Cardiac septum (tissue), 1 donor: ENCODE results near the gene CDC42BPG. TPM values are rescaled to one million over a fixed set of nuclear protein-coding genes. Genes with fewer than 3 reads are reported as not detected.
A peak's percentile ranks its signal among the peaks of the same experiment; 100 is the strongest.

ENCODE experiments used
- DNase-seq: peaks from one replicate; pipeline ENCODE4 v3.0.0-alpha.2; 2020; ENCODE audit warnings: low spot score
- intact Hi-C: fragments of 100-400 bp; cut with DNase I; formaldehyde crosslinking; loops from one replicate; pipeline ENCODE4 v1.14.0; 2022
- total RNA-seq: library from RNA; stranded (reverse); fragmentation: NEBNext Ultra II Directional; extraction: Animal tissue kit (Norgen Biotek cat#: 25700); gene quantifications from one replicate; pipeline ENCODE4 v1.2.1, GENCODE V29; 2021
- donor health status: DM: no; HTN: no; CAD: no.

Gene CDC42BPG
- total RNA-seq, 1 donor from 2014 or later: 1.2 TPM

GRCh38 chr11:64868904-64869570 lies 24.6 kb upstream of the CDC42BPG start:
- intact Hi-C loops: no loop called here
- DNase-seq: no peak

DNA sequence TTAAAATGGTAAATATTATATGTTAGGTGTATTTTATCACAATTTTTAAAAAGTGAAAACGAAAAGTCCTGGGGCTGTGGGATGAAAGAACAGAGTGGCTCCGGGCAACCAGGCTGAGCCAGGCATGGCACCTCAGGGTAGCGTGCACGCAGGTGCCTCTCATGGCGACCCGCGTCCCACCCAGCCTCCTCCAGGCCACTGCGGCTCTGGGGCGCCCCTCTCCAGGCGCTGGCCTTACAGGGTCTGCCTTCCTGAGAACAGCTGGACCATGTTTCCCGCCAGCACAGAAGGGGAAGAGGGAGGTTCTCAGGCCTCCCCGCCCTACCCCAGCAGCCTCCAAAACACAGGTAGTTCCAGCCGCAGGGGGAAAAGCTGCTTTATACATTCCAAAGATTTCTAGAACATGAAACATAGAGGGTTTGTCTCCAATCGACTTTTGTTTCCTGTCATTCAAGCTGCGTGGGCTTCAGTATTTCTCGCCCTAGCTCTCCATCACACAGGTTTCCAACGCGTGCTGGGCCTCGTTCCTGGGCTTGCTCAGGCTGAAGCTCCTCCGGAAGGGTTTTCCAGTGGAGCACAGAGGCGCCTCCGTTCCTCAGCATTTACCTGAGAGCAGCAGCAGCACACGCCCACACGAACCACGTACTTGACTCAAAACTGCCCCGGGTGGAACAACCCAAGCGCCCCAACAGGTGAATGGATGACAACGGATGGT lies 23.5 kb upstream of the CDC42BPG start:
- no peak for DNase-seq
- intact Hi-C loops: no loop called here

GRCh38 chr11:64866173-64866491 lies 21.7 kb upstream of the CDC42BPG start:
- no peak for DNase-seq
- intact Hi-C loops: no loop called here

GRCh38 chr11:64865286-64866172 lies 21.1 kb upstream of the CDC42BPG start:
- intact Hi-C loops: no loop called here
- DNase-seq: no peak

- intact Hi-C loops: no loop called here
- no peak for DNase-seq
Measured at GRCh38 chr11:64864473-64865285, 20.2 kb upstream of the CDC42BPG start.

DNA sequence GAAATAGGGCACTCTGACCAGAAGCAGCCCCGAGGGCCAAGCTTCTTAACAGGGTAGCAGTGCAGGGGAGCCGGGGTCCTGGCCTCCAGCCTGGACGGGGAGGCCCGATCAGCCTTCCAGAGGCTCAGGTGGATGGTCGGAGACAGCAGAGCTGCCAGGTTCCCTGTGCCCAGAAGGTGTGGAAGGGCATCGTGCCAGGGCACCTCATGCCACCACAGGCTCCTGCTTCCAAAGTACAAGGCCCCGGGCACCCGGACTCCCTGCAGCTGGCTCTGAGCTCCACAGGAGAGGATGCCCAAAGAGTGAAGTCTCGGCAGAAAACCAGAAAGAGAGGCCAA lies 19.7 kb upstream of the CDC42BPG start:
- DNase-seq: no peak
- intact Hi-C loops: no loop called here

DNA sequence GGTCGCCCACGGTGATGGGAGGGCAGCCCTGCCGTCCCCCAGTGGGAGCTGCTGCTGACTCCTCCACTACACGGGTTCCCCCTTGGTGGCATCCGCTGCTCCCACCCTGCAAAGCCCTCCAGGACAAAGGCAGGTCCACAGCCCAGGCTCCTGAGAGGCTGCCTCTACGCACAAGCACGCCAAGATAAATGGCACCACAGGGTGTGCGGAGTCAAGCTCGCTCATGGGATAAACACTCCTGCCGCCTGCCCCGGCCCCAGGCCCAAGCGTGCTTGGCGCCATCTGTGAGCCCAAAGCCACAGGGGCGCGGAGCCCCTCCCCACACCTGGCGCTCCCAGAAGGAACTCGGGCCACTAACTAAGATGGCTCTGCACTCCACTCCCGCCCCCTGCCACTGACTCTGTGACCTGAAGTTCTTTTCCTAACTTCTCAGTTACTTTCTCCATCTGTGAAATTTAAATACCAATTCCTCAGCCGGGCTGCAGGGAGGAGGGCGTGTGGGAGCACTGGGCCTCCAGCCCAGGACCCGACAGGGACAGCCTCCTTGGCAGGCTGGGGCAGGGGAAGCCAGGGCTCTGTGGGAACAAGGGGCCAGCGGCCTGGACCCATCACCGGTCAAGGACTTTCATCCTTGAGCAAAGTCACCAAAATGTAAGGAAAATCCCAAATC lies 19.1 kb upstream of the CDC42BPG start:
- intact Hi-C loops: no loop called here
- no peak for DNase-seq

- intact Hi-C loops: no loop called here
- DNase-seq: no peak
Measured at GRCh38 chr11:64862987-64863390, 18.5 kb upstream of the CDC42BPG start.

DNA sequence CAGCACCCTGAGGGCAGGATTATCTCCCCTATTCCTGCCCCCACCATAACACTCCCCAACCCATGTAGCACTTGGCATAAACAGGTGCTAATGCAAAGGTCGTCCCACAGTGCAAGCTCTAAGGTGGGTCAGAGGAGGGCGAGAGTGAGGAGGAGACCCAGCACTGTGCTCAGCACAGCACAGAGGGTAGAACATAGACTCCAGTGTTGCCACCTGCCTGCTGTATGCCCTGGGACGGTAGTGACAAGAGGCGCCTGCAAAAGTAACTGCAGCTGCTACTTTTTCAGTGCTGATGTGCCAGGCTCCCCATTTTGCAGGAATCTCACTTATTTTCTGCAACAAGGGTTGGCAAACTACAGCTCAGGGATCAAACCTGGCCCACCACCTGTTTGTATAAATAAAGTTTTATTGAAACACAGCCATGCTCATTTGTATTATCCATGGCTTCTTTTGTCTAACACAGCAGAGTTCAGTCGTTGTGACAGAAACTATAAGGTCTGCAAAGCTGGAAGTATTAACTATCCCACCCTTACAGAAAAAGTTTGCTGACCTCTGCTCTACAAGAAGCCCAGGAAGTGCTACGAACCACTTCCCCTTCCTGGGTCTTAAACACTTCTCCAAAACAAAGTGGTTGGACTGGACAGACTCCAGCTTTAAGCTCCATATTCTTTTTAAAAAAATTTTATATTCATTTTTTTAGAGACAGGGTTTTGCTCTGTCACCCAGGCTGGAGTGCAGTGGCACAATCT lies 16.9 kb upstream of the CDC42BPG start:
- no peak for DNase-seq
- intact Hi-C loops: no loop called here

- intact Hi-C loops: no loop called here
- no peak for DNase-seq
Measured at GRCh38 chr11:64859542-64860414, 15.3 kb upstream of the CDC42BPG start.

DNA sequence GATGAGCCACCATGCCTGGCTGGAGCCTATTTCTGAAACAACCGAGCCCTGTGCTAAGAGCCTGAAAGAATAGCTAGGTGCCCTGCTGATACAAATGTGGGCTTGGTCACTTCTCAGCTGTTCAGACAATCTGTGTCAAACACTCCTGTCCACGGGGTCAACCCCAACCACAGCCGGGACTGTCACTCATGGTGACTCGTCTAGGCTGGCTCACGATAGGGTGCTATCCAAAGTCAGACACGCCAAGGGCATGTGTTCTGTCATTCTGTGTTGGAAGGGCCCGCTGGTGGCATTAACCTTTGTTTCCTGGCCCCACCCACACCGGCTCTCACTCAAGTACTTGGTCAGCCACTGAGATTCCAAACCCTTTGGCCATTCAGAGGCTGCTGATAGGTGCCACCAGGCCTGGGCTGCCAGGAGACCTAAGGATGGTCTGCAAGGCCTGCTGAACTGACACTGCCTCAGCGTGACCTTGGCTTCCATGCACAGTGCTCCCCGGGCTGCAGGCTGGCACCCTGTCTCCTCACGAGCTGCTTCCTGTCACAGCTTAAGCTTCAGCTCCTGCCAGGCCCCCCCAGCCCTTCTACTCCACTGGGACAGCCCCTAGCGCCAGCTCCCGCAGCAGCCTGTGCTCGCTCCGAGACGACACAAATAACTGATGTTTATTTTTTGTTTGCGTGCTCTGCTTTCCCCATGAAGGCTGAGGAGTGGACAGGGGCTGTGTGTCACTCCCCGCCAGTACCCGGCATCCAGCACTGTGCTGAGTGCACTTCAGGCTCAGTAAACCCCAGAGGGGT lies 14.2 kb upstream of the CDC42BPG start:
- peak; percentile 87 for DNase-seq
- intact Hi-C loops: no loop called here

DNA sequence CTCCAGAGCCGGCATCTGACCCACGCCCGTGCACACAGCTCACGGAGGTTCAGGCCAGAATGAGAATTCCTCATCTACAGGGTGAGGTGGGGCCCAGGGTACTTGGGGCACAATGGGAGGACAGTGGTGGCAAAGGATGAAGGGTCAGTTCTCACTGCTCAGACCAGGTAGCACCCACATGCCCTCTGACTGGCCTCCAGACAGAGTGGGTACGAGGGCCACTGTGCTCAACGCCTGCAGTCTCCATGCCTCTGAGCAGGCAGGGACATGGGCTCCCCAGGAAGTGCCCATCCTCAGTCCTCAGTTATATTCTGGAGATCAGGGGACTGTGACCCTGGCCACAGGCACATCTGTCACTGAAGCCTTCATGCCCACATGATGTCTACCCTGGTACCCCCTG lies 13.0 kb upstream of the CDC42BPG start:
- DNase-seq: no peak
- intact Hi-C loops: no loop called here

- intact Hi-C loops: no loop called here
Measured at GRCh38 chr11:64856382-64857227, 12.2 kb upstream of the CDC42BPG start.

GRCh38 chr11:64855596-64856304 lies 11.3 kb upstream of the CDC42BPG start:
- DNase-seq: no peak
- intact Hi-C loops: loop anchor here (2.0 kb wide), 1 partner anchor 21 kb away; no protein-coding TSS in a partner anchor

More at GRCh38 chr11:64856382-64857227, 12.2 kb upstream of the CDC42BPG start:
- DNase-seq: peak; percentile 92
